HCT116 (cell line): ENCODE results near the gene PUM1. TPM values are rescaled to one million over a fixed set of nuclear protein-coding genes. Genes with fewer than 3 reads are reported as not detected.

Experiments
- ATAC-seq: fragments of 200-7000 bp; cut with Tn5 transposase; 2 replicates; pipeline ENCODE4 v1.9.1; 2020; ENCODE audit warnings: mild to moderate bottlenecking, moderate library complexity
- BruUV-seq: library from RNA; stranded (reverse); fragments of 400-500 nt; replicated peaks from 2 replicates; lab custom pipeline; 2021; lab: Mats Ljungman, UMichigan
- CTCF ChIA-PET: fragments of 300-600 bp; sonication (Branson Sonifier 250); formaldehyde crosslinking; loops from one replicate; lab custom pipeline; 2021; ENCODE audit warnings: antibody characterized with exemption; lab: Charles Lee
- POLR2A ChIA-PET: fragments of 300-600, 350-600 bp; sonication (Branson Sonifier 250); formaldehyde crosslinking; loops from one replicate; lab custom pipeline; 2021; ENCODE audit warnings: antibody characterized with exemption; lab: Charles Lee
- RAD21 ChIA-PET, 2 experiments: fragments of 300-600 bp; sonication (Branson Sonifier 250); formaldehyde crosslinking; loops; one replicate each; lab custom pipeline; 2023; ENCODE audit warnings: low total read pairs in 2 of 2; ENCODE audit not compliant: uncharacterized antibody in 2 of 2, unreplicated experiment in 2 of 2, low non-redundant PET in 1 of 2; lab: Charles Lee
- DNase-seq: peaks from one replicate; pipeline ENCODE4 v3.0.0-alpha.2; 2010; ENCODE audit warnings: low read depth, low spot score
- H2AFZ ChIP-seq: fragments of 200-600 bp; shearing (Covaris generic), sonication (generic); 2 replicates; pipeline ENCODE4 v1.6.1; 2017; ENCODE audit warnings: low read depth, mixed run types, mixed read lengths, antibody characterized with exemption, low read length; ENCODE audit not compliant: poor library complexity, severe bottlenecking
- H3K27ac ChIP-seq: 2 replicates; pipeline ENCODE4 v1.5.1; 2012; ENCODE audit warnings: low read depth, low read length
- H3K27me3 ChIP-seq: fragments of 200-600 bp; sonication (generic); 2 replicates; pipeline ENCODE4 v1.6.1; 2016; ENCODE audit warnings: mixed run types, low read length, mixed read lengths; ENCODE audit not compliant: insufficient read depth
- H3K36me3 ChIP-seq, 2 experiments: fragments of 200-500 bp in 1 of 2; fragments of 200-600 bp in 1 of 2; sonication (Bioruptor generic) in 1 of 2; sonication (generic) in 1 of 2; 2 replicates each; pipeline versions ENCODE4 v1.5.1 to v1.6.1; 2014 to 2016; ENCODE audit warnings: low read length in 2 of 2, inconsistent platforms in 1 of 2, mixed read lengths in 1 of 2, mixed run types in 1 of 2; ENCODE audit not compliant: insufficient read depth in 2 of 2, control insufficient read depth in 1 of 2
- H3K4me1 ChIP-seq, 2 experiments: fragments of 200-600 bp in 1 of 2; sonication (generic) in 1 of 2; 2 replicates each; pipeline versions ENCODE4 v1.5.1 to v1.6.1; 2012 to 2017; ENCODE audit warnings: low read length in 2 of 2, inconsistent platforms in 1 of 2, mild to moderate bottlenecking in 1 of 2, mixed read lengths in 1 of 2, mixed run types in 1 of 2, moderate library complexity in 1 of 2; ENCODE audit not compliant: insufficient read depth in 2 of 2, control insufficient read depth in 1 of 2
- H3K4me2 ChIP-seq: fragments of 200-600 bp; sonication (generic); 2 replicates; pipeline ENCODE4 v1.6.1; 2017; ENCODE audit warnings: mixed run types, low read length, mixed read lengths
- H3K4me3 ChIP-seq, 2 experiments: fragments of 200-600 bp in 1 of 2; sonication (generic) in 1 of 2; replicated peaks in 1 of 2; 2 replicates each; pipeline ENCODE4 v1.5.1; 2011 to 2016; ENCODE audit warnings: low read length in 2 of 2, control low read depth in 1 of 2, low read depth in 1 of 2, mild to moderate bottlenecking in 1 of 2, mixed read lengths in 1 of 2, mixed run types in 1 of 2
- H3K79me2 ChIP-seq: fragments of 200-600 bp; sonication (generic); 2 replicates; pipeline ENCODE4 v1.6.1; 2017; ENCODE audit warnings: mild to moderate bottlenecking, mixed run types, low read length, moderate library complexity, mixed read lengths; ENCODE audit not compliant: insufficient read depth
- H3K9ac ChIP-seq: fragments of 200-600 bp; sonication (generic); 2 replicates; pipeline ENCODE4 v1.6.1; 2016; ENCODE audit warnings: low read length, mixed read lengths
- H3K9me2 ChIP-seq: fragments of 200-600 bp; sonication (generic), shearing (Covaris generic); 2 replicates; pipeline ENCODE4 v1.6.1; 2017; ENCODE audit warnings: mixed run types, mild to moderate bottlenecking, moderate library complexity; ENCODE audit not compliant: insufficient read depth
- H3K9me3 ChIP-seq, 2 experiments: fragments of 200-500 bp in 1 of 2; fragments of 200-600 bp in 1 of 2; sonication (Bioruptor generic) in 1 of 2; sonication (generic) in 1 of 2; 2 replicates each; pipeline ENCODE4 v1.6.1; 2014 to 2017; ENCODE audit warnings: low read length in 2 of 2, mixed read lengths in 2 of 2, inconsistent platforms in 1 of 2, low read depth in 1 of 2, mild to moderate bottlenecking in 1 of 2, mixed run types in 1 of 2, moderate library complexity in 1 of 2; ENCODE audit not compliant: control insufficient read depth in 1 of 2, insufficient read depth in 1 of 2
- H4K20me1 ChIP-seq: fragments of 200-600 bp; sonication (generic), shearing (Covaris generic); 2 replicates; pipeline ENCODE4 v1.6.1; 2017; ENCODE audit warnings: mixed run types, mild to moderate bottlenecking, moderate library complexity; ENCODE audit not compliant: insufficient read depth
- ATF3 ChIP-seq: IDR thresholded peaks from 2 replicates; pipeline ENCODE4 v1.6.1; 2012
- CEBPB ChIP-seq: IDR thresholded peaks from 2 replicates; pipeline ENCODE4 v1.6.1; 2012; ENCODE audit warnings: low read depth
- CTCF ChIP-seq, 3 experiments: fragments of 200-600 bp in 1 of 3; sonication (generic) in 1 of 3; IDR thresholded peaks in 2 of 3; conservative IDR thresholded peaks in 1 of 3; 2 replicates each; pipeline ENCODE4 v1.5.1; 2012 to 2017; ENCODE audit warnings: low read depth in 2 of 3, low read length in 2 of 3, antibody characterized with exemption in 1 of 3, borderline replicate concordance in 1 of 3, control low read depth in 1 of 3, mild to moderate bottlenecking in 1 of 3, mixed read lengths in 1 of 3, mixed run types in 1 of 3, moderate library complexity in 1 of 3; ENCODE audit not compliant: insufficient read depth in 1 of 3
- EGR1 ChIP-seq: IDR thresholded peaks from 2 replicates; pipeline ENCODE4 v1.6.1; 2012; ENCODE audit warnings: low read depth
- ELF1 ChIP-seq: IDR thresholded peaks from 2 replicates; pipeline ENCODE4 v1.6.1; 2012; ENCODE audit warnings: low read depth, borderline replicate concordance
- EZH2phosphoT487 ChIP-seq: fragments of 200-600 bp; IDR thresholded peaks from 2 replicates; pipeline ENCODE4 v1.6.1; 2018; ENCODE audit warnings: antibody characterized with exemption, borderline replicate concordance
- FOSL1 ChIP-seq: IDR thresholded peaks from 2 replicates; pipeline ENCODE4 v1.6.1; 2012; ENCODE audit warnings: low read depth
- MAX ChIP-seq: IDR thresholded peaks from 2 replicates; pipeline ENCODE4 v1.6.1; 2012
- POLR2A ChIP-seq: IDR thresholded peaks from 2 replicates; pipeline ENCODE4 v1.7.0; 2011; ENCODE audit warnings: borderline replicate concordance; ENCODE audit not compliant: insufficient read depth, insufficient read length; ENCODE audit errors: extremely low read depth
- POLR2AphosphoS5 ChIP-seq: IDR thresholded peaks from 2 replicates; pipeline ENCODE4 v1.6.1; 2011; ENCODE audit warnings: mild to moderate bottlenecking, low read depth, low read length, moderate library complexity
- SIN3A ChIP-seq: IDR thresholded peaks from 2 replicates; pipeline ENCODE4 v1.6.1; 2012; ENCODE audit warnings: low read depth
- SP1 ChIP-seq: IDR thresholded peaks from 2 replicates; pipeline ENCODE4 v1.6.1; 2012; ENCODE audit warnings: low read depth
- TCF7L2 ChIP-seq: IDR thresholded peaks from 2 replicates; pipeline ENCODE4 v1.7.0; 2011; ENCODE audit warnings: borderline replicate concordance, inconsistent platforms; ENCODE audit not compliant: insufficient read depth, insufficient read length; ENCODE audit errors: extremely low read depth
- ZBTB33 ChIP-seq: IDR thresholded peaks from 2 replicates; pipeline ENCODE4 v1.6.1; 2011; ENCODE audit warnings: mild to moderate bottlenecking, low read length, moderate library complexity; ENCODE audit not compliant: insufficient replicate concordance; ENCODE audit errors: extremely low read depth
- ZFX ChIP-seq: fragments of 450-650 bp; IDR thresholded peaks from 2 replicates; pipeline ENCODE4 v1.6.1; 2017
- ZNF274 ChIP-seq: fragments of 200-500 bp; sonication (Bioruptor generic); IDR thresholded peaks from 2 replicates; pipeline ENCODE4 v1.6.1; 2014; ENCODE audit warnings: mild to moderate bottlenecking, low read depth, low read length, inconsistent platforms
- intact Hi-C: fragments of 100-400 bp; cut with micrococcal nuclease; formaldehyde crosslinking; loops from 2 replicates; pipeline ENCODE4 v1.10.0; 2022
- total RNA-seq: library from RNA; stranded (reverse); gene quantifications from one replicate; pipeline ENCODE4 v1.2.1, GENCODE V29; 2021; ENCODE audit not compliant: unreplicated experiment

Gene PUM1
- total RNA-seq, 1 experiment from 2014 or later: 113 TPM

GRCh38 chr1:30947212-30947611, 118.3 kb downstream of the PUM1 start:
- Histone ChIP-seq H2AFZ (no peak overlapping the region), H3K27ac (no peak overlapping the region), H3K9me2 (no peaks in the 10 kb centered on the region), H3K9me3 (no peaks in the 10 kb centered on the region), H3K4me3 (no peak overlapping the region), H3K36me3 (peaks cover 41 to 58% of the 10 kb centered on the region in 2 experiments; a peak in 3 of 4 replicates), H4K20me1 (peaks cover 15% of the 10 kb centered on the region; the same call in 1 of the 2 replicates), H3K27me3 (no peaks in the 10 kb centered on the region), H3K4me1 (no peaks in the 10 kb centered on the region), H3K4me2 (no peak overlapping the region), H3K79me2 (peaks cover 80% of the 10 kb centered on the region), H3K9ac (no peak overlapping the region)
- no peak for TF ChIP-seq ATF3
- no peak for TF ChIP-seq SP1
- no peak for TF ChIP-seq FOSL1
- no peak for TF ChIP-seq EZH2phosphoT487
- no peak for TF ChIP-seq CEBPB
- TF ChIP-seq ZBTB33: no peak
- no peak for TF ChIP-seq ZFX
- no peak for TF ChIP-seq ELF1
- no peak for TF ChIP-seq EGR1
- TF ChIP-seq TCF7L2: no peak
- no peak for TF ChIP-seq POLR2A
- TF ChIP-seq SIN3A: no peak
- no peak for TF ChIP-seq ZNF274
- no peak for TF ChIP-seq MAX
- no peak for TF ChIP-seq POLR2AphosphoS5
- no peak for TF ChIP-seq CTCF (IDR thresholded peaks at IDR 0.05 in 2 of 3, conservative IDR thresholded peaks at IDR 0.05 in 1 of 3; ENCODE audit: borderline replicate concordance in 1 of 3, insufficient read depth in 1 of 3, low read depth in 2 of 3, low read length in 2 of 3)
- CTCF ChIA-PET: no interaction called here
- ATAC-seq: no peak
- RAD21 ChIA-PET: no interaction called here
- intact Hi-C loops: no loop called here
- no TSS peak for BruUV-seq
- POLR2A ChIA-PET: no interaction called here
- DNase-seq: no peak
